ENCODE measurements around the gene LEMD1. TPM values are rescaled to one million over a fixed set of nuclear protein-coding genes. Genes with fewer than 3 reads are reported as not detected.
"Not testable (repeated sequence)": the region's sequence is repeated elsewhere in the genome, so short reads cannot be mapped to it uniquely, and the experiment has no call there.

Gene LEMD1
- total and polyA plus RNA-seq, 10 donors, result not detected

DNA sequence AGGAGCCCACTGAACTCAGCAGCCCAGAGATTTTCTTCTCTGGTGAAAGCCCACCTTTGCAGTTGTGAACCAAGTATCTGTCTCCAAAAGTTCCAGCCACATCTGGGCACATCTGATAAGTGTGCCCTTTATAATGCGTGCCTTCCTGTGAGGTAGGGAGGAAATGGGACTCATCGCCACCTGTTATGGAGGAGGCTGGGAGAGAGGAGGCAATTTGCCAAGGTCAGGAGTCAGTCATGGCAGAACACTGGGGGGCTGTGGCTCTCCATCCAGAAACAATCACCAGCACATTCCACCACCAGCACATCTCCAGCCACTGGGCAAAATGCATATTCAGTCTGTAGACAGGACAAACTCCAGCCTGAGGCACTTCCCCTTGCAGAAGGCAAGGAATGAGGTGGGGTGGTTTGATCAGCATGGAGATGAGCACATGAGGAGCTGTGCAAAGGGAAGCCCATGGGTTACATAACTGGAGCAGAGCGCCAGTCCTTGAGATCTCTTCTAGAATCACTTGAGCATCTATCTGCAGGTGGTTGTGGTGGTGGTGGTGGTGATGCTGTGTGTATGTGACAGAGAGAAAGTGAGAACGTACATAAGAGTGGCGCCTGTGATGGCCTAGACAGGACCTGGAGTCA, 15.0 kb upstream of the LEMD1 start:
- intact Hi-C loops (cut with DNase I; ENCODE audit: low total_unique reads), result no loop called here
- no peak for DNase-seq
- no peaks in the 10 kb centered on the region for H3K9me3 ChIP-seq
- H3K27me3 ChIP-seq (replicated peaks in 1 of 7), result peaks cover 0 to 13% (median 0%) of the 10 kb centered on the region in 7 donors
- no peak overlapping the region for H3K27ac ChIP-seq
- H3K4me1 ChIP-seq, result peaks cover 6 to 69% (median 47%) of the 10 kb centered on the region in 6 donors
- TF ChIP-seq, protein P1, sequence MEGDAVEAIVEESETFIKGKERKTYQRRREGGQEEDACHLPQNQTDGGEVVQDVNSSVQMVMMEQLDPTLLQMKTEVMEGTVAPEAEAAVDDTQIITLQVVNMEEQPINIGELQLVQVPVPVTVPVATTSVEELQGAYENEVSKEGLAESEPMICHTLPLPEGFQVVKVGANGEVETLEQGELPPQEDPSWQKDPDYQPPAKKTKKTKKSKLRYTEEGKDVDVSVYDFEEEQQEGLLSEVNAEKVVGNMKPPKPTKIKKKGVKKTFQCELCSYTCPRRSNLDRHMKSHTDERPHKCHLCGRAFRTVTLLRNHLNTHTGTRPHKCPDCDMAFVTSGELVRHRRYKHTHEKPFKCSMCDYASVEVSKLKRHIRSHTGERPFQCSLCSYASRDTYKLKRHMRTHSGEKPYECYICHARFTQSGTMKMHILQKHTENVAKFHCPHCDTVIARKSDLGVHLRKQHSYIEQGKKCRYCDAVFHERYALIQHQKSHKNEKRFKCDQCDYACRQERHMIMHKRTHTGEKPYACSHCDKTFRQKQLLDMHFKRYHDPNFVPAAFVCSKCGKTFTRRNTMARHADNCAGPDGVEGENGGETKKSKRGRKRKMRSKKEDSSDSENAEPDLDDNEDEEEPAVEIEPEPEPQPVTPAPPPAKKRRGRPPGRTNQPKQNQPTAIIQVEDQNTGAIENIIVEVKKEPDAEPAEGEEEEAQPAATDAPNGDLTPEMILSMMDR (IDR thresholded peaks at IDR 0.05 in 8 of 11, conservative IDR thresholded peaks at IDR 0.05 in 3 of 11), result no peak
- no peak for TF ChIP-seq POLR2A (IDR thresholded peaks at IDR 0.05)
- no peak for TF ChIP-seq POLR2AphosphoS5 (IDR thresholded peaks at IDR 0.05)
- H3K36me3 ChIP-seq, result no peaks in the 10 kb centered on the region
- H3K4me3 ChIP-seq, result no peak overlapping the region
- 70 to 78% (median 76%) methylated on average over 5 of the region's 5 CpGs for WGBS, 5 donors

DNA sequence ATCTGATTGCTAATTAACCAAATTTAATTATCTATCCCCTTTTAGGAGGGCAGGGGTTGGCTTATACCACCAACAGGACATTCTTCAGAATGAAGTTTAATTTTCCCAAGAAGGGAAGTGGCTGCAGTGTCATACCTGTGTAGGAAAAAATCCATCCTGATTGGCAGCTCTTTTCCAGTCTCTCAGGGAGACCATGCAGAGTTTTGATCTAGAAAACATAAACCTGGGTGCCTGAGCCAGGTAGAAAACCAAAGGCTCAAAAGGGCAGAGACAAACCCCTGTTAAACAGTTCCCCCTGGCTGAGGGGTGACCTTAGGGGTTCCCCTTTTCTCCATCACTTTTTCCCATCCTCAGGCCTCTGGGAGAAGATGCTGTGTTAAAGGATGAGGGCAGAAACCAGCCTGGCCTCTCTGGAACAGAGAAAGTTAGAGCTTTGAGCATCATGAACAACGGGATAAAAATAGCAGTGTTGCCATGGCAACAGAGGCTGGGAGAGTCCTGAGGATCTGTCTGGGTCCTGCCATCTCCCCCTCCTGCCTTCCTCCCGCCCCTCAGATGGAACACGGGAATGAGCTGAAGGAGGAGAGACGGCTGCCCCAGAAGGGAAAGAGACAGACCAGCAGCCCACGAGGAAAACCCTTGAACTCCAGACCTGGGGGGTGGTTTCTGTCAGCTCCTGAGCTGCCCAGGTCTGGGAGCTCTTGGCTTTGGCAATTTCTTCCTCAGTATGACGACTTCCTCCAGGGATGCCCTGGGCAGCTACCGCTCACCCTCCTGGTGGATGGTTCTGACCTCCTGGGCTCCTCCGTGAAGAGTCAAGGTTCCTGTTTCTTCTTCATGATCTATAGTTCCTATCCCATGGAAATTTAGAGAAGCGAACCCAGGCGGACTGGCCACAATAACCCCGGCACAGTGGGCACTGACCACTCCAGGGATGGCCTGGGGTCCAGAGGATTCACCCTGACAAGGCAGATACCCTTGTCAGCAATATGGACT, 14.0 kb upstream of the LEMD1 start:
- peaks cover 0 to 66% (median 43%) of the 10 kb centered on the region in 6 donors for H3K4me1 ChIP-seq
- WGBS, 5 donors, result 61 to 72% (median 68%) methylated on average over 10 to 11 of the region's 11 CpGs
- intact Hi-C loops (cut with DNase I; ENCODE audit: low total_unique reads), result no loop called here

DNA sequence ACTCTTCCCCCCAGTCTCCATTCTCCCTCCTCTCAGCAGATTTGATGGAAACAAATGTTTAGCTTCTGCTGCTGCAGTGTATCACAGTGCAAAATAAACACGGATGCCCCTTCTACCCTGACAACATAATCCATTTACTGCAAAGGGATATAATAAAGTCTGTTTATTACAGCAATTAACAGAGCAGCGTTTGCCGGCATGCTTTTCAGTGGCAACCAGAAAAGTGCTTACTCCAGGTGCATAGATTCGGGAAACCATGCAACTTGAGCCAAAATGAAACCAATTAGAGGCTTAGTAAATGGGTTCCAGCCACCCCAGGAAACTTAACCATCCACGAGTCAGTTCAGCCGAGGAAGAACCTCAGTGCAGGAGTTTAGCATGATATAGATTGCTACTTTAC, 12.9 kb upstream of the LEMD1 start:
- Histone ChIP-seq H3K27ac (no peak overlapping the region), H3K27me3 (replicated peaks in 1 of 7) (peaks cover 0 to 27% (median 0%) of the 10 kb centered on the region in 7 donors), H3K4me1 (peaks cover 0 to 64% (median 39%) of the 10 kb centered on the region in 6 donors), H3K36me3 (no peaks in the 10 kb centered on the region), H3K4me3 (no peak overlapping the region), H3K9me3 (no peaks in the 10 kb centered on the region)
- intact Hi-C loops (cut with DNase I; ENCODE audit: low total_unique reads), result no loop called here
- no peak for TF ChIP-seq POLR2AphosphoS5 (IDR thresholded peaks at IDR 0.05)
- TF ChIP-seq, protein P1 (IDR thresholded peaks at IDR 0.05 in 8 of 11, conservative IDR thresholded peaks at IDR 0.05 in 3 of 11), result no peak
- TF ChIP-seq POLR2A (IDR thresholded peaks at IDR 0.05), result no peak
- 76 to 82% (median 80%) methylated on average over 6 of the region's 6 CpGs for WGBS, 5 donors
- no peak for DNase-seq

More for the DNA sequence above, 14.0 kb upstream of the LEMD1 start:
- Histone ChIP-seq H3K4me3 (no peak overlapping the region), H3K27me3 (replicated peaks in 1 of 7) (peaks cover 0 to 19% (median 0%) of the 10 kb centered on the region in 7 donors), H3K27ac (no peak overlapping the region), H3K9me3 (no peaks in the 10 kb centered on the region), H3K36me3 (no peaks in the 10 kb centered on the region)
- TF ChIP-seq, protein P1 (IDR thresholded peaks at IDR 0.05 in 8 of 11, conservative IDR thresholded peaks at IDR 0.05 in 3 of 11), result no peak
- TF ChIP-seq POLR2AphosphoS5 (IDR thresholded peaks at IDR 0.05) (no peak), POLR2A (IDR thresholded peaks at IDR 0.05) (no peak)
- peak; percentile 59 for DNase-seq

DNA sequence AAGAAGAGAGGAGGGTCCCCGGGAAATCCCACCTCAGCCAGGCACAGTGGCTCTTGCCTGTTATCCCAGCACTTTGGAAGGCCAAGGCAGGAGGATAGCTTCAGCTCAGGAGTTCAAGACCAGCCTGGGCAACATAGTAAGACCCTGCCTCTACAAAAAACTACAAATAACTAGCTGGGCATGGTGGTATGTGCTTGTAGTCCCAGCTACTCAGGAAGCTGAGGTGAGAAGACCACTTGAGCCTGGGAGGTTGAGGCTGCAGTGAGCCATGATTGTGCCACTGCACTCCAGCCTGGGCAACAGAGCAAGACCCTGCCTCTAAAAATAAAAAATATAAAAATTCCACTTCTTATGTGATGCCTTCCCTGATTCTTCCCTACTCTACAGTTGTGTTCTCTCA, 10.8 kb upstream of the LEMD1 start:
- 80 to 100% (median 86%) methylated on average over 1 of the region's 1 CpG for WGBS, 5 donors
- H3K9me3 ChIP-seq; H3K4me3 ChIP-seq; DNase-seq; H3K27ac ChIP-seq; intact Hi-C loops (cut with DNase I; ENCODE audit: low total_unique reads); H3K36me3 ChIP-seq: not testable (repeated sequence)
- H3K27me3 ChIP-seq (replicated peaks in 1 of 7), result peaks cover 0 to 27% (median 0%) of the 10 kb centered on the region in 7 donors
- H3K4me1 ChIP-seq, result peaks cover 0 to 46% (median 29%) of the 10 kb centered on the region in 6 donors

All from spleen (tissue), 11 donors.